ENCODE data around the gene ZNF587B. TPM values are rescaled to one million over a fixed set of nuclear protein-coding genes. Genes with fewer than 3 reads are reported as not detected.
"Not testable (repeated sequence)": the region's sequence is repeated elsewhere in the genome, so short reads cannot be mapped to it uniquely, and the experiment has no call there.

Gene ZNF587B
- total RNA-seq, 2 experiments from 2014 or later, result 14.6 to 19.3 TPM

DNA sequence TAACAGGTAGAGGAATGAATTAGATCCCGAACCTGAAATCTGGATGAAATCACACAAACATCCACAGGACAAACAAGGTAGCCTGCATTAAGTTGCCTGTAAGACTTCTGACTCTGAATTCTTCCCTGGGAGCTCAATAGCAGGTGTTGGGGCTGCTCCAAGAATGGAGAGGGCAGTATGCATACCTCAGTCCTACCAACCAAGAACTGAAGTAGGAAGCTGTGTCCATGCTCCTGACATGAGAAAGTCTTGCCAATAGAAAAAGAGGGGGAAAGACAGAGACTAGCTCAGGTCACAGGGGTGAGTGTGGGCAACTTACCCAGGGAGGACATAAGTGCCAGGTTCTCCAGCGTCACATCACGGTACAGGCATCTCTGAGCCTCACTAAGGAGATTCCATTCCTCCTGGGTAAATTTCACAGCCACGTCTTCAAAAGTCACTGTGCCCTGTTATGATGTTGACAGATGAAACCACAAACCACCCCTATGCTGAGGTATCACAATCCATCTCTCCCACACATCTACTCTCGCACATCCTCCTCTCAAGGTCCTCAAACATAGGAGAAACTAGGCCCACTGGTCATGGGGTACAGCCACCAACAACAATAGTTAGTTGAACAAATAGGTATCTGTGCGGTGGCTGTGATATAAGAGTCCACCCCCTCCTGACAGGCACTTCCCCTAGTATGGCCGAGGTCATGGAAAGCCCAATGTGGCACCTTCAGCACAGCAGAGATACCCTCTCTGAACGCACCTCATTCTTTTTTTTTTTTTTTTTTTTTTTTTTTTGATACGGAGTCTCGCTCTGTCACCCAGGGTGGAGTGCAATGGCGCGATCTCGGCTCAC is 16.9 kb upstream of the ZNF587B start:
- CTCF ChIA-PET; ATAC-seq; H3K9me3 Mint-ChIP-seq (ENCODE audit: low read depth); H3K27me3 Mint-ChIP-seq; DNase-seq: not testable (repeated sequence)
- Mint-ChIP-seq H3K4me1 (peaks cover 35% of the 10 kb centered on the region), H3K36me3 (peaks cover 36% of the 10 kb centered on the region), H3K4me3 (peak overlapping the region; percentile 90), H3K27ac (peak overlapping the region; percentile 56)

DNA sequence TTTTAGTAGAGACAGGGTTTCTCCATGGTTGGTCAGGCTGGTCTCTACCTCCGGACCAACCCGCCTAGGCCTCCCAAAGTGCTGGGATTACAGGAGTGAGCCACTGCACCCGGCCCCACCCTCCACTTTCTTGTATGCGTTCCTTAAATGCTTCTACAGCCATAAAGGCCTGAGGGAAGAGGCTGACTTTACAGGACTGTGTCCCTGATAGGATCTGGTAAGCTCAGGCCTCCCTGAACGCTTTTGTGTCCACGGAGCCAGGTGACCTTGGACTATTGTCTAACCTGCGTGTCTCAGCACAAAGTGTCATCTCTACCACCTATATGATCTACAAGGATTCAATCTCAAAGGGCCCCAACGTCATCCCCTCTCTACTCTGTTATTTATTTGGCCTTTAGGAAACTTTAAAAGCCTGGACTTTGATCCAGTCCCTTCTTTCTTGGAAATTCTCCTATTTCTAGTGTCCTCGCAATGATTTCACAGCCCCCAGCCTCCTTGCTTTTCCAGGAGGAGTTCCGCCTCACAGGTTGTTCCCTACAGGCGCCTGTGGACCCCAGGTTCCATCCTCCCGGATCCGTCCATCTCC is 16.1 kb upstream of the ZNF587B start:
- Mint-ChIP-seq H3K36me3 (peaks cover 30% of the 10 kb centered on the region), H3K4me3 (peak overlapping the region; percentile 90), H3K4me1 (peaks cover 38% of the 10 kb centered on the region), H3K27ac (peak overlapping the region; percentile 88), H3K9me3 (ENCODE audit: low read depth) (no peaks in the 10 kb centered on the region), H3K27me3 (no peaks in the 10 kb centered on the region)
- ATAC-seq, result no peak
- CTCF ChIA-PET, result no interaction called here
- DNase-seq, result no peak

DNA sequence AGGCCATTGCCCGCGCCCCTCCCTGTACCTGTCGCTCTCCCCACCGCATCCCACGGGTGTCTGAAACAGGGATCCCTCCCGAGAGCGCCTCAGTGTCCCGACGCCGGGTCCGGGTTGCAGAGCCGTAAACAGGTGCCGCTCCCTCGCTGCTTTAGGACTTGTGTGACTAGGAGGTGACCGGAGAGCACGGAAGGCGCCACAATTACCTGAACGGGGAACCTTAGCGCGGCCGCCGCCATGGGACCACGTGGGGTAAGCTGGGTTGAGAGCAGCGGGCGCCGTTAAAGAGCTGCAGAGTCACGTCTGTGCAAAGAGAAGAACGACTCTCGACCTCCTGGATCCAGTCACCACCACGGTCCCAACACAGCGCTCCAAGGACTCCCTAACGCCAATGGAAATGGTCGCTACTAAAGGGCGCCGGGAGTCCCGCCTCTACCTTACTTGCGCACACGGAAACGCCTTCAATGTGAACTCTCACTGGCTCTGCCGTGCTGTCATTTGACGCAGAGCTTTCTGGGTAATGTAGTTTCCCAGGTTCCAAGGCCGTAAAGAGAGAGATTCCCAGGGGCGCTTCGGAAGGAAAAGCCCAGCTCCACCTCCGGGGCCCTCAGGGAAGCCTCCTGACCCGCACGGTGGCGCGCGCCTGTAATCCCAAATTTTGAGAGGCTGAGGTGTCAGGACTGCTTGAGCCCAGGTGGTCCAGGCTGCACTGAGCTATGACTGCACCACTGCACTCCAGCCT is 15.4 kb upstream of the ZNF587B start, which contains the start of gene ZNF552:
Gene ZNF552, minus strand, starts transcription at position 409 of the 742 bp plus-strand sequence. Its CDS starts 170 bp downstream, at position 239.
- H3K4me3 Mint-ChIP-seq, result peak within 1 kb of the TSS; percentile 90
- no peaks in the 10 kb centered on the region for H3K27me3 Mint-ChIP-seq
- peak; percentile 85 for ATAC-seq
- DNase-seq, result peak; percentile 87
- H3K9me3 Mint-ChIP-seq (ENCODE audit: low read depth), result no peaks in the 10 kb centered on the region
- CTCF ChIA-PET, result interaction anchor here (1.2 kb wide), 1 partner anchor 133 kb away, joined by 3 read pairs; the partner anchor contains the start of gene ZNF551
- peak within 1 kb of the TSS; percentile 88 for H3K27ac Mint-ChIP-seq
- H3K36me3 Mint-ChIP-seq, result peaks cover 24% of the 10 kb centered on the region
- H3K4me1 Mint-ChIP-seq, result peaks cover 40% of the 10 kb centered on the region

DNA sequence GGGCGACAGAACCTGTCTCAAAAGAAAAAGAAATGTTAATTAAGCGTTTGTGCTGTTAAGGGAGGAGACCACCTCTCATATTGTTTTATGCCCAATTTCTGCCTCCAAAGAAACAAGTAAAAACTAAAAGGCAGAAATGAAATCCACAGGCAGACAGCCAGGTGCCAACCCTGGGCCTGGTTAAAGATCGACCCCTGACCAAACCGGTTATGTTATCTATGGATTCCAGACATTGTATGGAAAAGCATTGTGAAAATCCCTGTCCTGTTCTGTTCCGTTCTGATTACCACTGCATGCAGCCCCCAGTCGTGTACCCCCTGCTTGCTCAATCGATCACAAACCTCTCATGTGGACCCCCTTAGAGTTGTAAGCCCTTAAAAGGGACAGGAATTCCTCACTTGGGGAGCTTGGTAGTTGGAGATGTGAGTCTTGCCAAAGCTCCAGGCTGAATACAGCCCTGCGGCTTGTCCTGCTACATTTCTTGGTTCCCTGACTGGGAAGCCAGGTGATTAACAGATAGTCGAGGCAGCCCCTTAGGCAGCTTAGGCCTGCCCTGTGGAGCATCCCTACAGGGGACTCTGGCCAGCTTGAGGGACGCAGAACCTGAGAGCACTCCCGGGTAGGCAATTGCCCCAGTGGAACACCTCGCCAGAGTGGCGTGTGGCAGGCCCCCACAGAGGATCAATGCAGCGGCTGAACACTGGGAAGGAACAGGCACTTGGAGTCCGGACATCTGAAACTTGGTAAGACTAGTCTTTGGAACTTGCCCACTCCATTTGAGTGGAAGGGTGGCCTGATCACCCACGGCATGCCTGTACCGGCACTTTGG is 14.6 kb upstream of the ZNF587B start:
- Mint-ChIP-seq H3K4me3 (peak overlapping the region; percentile 90), H3K4me1 (peaks cover 47% of the 10 kb centered on the region), H3K9me3 (ENCODE audit: low read depth) (no peaks in the 10 kb centered on the region), H3K36me3 (peaks cover 17% of the 10 kb centered on the region), H3K27ac (peak overlapping the region; percentile 88), H3K27me3 (no peaks in the 10 kb centered on the region)
- CTCF ChIA-PET, result interaction anchor here (1.2 kb wide), 1 partner anchor 134 kb away, joined by 3 read pairs; the partner anchor contains the start of gene ZNF551
- DNase-seq (no peak), ATAC-seq (no peak)

DNA sequence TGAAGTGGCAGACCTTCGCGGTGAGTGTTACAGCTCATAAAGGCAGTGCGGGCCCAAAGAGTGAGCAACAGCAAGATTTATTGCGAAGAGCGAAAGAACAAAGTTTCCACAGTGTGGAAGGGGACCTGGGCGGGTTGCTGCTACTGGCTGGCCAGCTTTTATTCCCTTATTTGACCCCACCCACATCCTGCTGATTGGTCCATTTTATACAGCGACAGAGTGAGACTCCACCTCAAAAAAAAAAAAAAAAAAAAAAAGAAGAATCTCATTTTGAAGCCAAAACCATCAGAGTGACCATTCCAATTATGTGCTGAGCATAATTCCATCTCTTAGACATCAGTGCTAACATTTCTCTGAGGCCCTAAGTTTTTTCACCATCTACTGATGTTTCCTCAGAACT is 13.4 kb upstream of the ZNF587B start:
- Mint-ChIP-seq H3K36me3 (peaks cover 14% of the 10 kb centered on the region), H3K4me1 (peaks cover 56% of the 10 kb centered on the region), H3K27me3 (no peaks in the 10 kb centered on the region), H3K27ac (no peak overlapping the region), H3K9me3 (ENCODE audit: low read depth) (no peaks in the 10 kb centered on the region), H3K4me3 (no peak overlapping the region)
- DNase-seq (no peak), ATAC-seq (no peak)
- CTCF ChIA-PET, result interaction anchor here (0.7 kb wide), 1 partner anchor 53 kb away, joined by 4 read pairs; no protein-coding TSS in a partner anchor

DNA sequence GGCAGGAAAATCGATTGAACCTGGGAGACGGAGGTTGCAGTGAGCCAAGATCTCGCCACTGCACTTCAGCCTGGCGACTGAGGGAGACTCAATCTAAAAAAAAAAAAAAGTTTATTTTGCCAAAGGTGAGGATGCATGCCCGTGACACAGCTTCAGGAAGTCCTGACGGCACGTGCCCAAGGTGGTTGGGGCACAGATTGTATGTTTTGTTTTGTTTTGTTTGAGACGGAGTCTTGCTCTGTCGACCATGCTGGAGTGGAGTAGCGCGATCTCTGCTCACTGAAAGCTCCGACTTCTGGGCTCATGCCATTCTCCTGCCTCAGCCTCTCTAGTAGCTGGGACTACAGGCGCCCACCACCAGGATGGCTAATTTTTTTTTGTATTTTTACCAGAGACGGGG is 12.1 kb upstream of the ZNF587B start:
- H3K9me3 Mint-ChIP-seq (ENCODE audit: low read depth), result no peaks in the 10 kb centered on the region
- H3K27ac Mint-ChIP-seq, result no peak overlapping the region
- no peak overlapping the region for H3K4me3 Mint-ChIP-seq
- H3K36me3 Mint-ChIP-seq, result peaks cover 15% of the 10 kb centered on the region
- CTCF ChIA-PET, result no interaction called here
- H3K4me1 Mint-ChIP-seq, result peaks cover 56% of the 10 kb centered on the region
- H3K27me3 Mint-ChIP-seq, result no peaks in the 10 kb centered on the region
- no peak for ATAC-seq
- DNase-seq, result no peak

DNA sequence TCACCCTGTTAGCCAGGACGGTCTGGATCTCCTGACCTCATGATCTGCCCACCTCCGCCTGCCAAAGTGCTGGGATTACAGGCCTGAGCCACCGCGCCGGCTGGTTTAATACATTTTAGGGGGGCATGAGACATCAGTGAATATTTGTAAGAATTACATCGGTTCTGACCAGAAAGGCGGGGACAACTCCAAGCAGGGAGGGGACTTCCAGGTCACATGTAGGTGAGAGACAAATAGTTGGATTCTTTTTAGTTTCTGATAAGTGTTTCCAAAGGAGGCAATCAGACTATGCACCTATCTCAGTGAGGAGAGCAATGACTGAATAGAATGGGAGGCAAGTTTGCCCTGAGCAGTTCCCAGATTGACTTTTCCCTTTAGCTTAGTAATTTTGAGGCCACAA is 11.7 kb upstream of the ZNF587B start:
- DNase-seq (no peak), ATAC-seq (no peak)
- H3K36me3 Mint-ChIP-seq, result peaks cover 17% of the 10 kb centered on the region
- peak overlapping the region; percentile 94 for H3K4me3 Mint-ChIP-seq
- H3K27me3 Mint-ChIP-seq, result no peaks in the 10 kb centered on the region
- H3K9me3 Mint-ChIP-seq (ENCODE audit: low read depth), result no peaks in the 10 kb centered on the region
- CTCF ChIA-PET, result interaction anchor here (0.7 to 1.6 kb wide), 4 partner anchors 22 to 341 kb away, joined by 3 to 4 read pairs (median 3); partner anchors contain the start of genes ZNF551 and ZNF772
- peaks cover 54% of the 10 kb centered on the region for H3K4me1 Mint-ChIP-seq
- peak overlapping the region; percentile 93 for H3K27ac Mint-ChIP-seq

DNA sequence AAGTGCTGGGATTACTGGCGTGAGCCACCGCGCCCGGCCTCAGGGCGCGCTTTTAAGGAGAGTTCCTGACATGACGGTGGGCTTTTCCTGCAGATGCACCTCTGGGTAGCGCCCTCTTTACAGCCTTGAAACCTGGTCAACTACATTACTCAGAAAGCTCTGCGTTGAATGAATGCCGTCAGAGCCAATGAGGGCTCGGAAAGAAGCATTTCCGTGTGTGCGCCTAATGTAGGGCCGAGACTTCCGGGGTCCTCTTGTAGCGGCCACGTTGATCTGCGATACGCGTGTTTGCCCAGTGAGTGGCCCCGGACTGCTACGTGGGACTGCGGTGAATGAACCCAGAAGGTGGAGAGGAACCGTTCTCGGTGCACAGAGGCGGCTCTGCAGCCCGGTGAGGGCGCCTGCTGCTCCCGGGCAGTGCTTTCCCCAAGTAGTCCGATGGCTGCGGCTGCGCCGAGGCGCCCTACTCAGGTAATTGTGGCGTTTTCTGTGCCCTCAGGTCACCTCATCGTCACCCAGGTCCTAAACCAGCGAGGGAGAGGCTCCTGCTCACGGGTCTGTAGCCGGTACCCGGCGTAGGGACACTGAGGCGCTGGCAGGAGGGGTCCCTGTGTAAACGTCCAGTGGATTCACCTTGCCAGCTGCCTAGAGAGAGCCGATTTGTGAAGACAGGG is 10.5 kb upstream of the ZNF587B start:
- ATAC-seq (peak; percentile 92), DNase-seq (peak; percentile 90)
- Mint-ChIP-seq H3K27ac (peak overlapping the region; percentile 93), H3K36me3 (peaks cover 25% of the 10 kb centered on the region), H3K4me3 (peak overlapping the region; percentile 94), H3K9me3 (ENCODE audit: low read depth) (no peaks in the 10 kb centered on the region), H3K27me3 (no peaks in the 10 kb centered on the region), H3K4me1 (peaks cover 54% of the 10 kb centered on the region)
- CTCF ChIA-PET, result interaction anchor here (0.5 to 1.6 kb wide), 5 partner anchors 8 to 413 kb away, joined by 3 to 5 read pairs (median 4); partner anchors contain the start of genes ZNF417, ZNF551 and ZNF772

DNA sequence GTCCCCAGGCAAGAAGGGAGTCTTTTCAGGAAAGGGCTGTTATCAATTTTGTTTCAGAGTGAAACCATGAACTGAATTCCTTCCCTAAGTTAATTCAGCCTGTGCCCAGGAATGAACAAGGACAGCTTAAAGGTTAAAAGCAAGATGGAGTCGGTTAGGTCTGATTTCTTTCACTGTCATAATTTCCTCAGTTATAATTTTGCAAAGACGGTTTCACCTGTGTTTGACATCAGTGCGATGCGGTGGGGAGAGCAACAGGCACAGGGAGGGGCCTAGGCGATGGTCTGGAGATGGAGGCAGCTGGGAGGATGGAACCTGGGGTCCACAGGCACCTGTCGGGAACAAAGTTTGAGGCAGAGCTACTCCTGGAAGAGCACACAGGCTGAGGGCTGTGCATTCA is 9.5 kb upstream of the ZNF587B start:
- H3K4me3 Mint-ChIP-seq, result peak overlapping the region; percentile 94
- CTCF ChIA-PET, result interaction anchor here (0.9 kb wide), 1 partner anchor 9 kb away, joined by 4 read pairs; no protein-coding TSS in a partner anchor
- H3K36me3 Mint-ChIP-seq, result peaks cover 30% of the 10 kb centered on the region
- peaks cover 46% of the 10 kb centered on the region for H3K4me1 Mint-ChIP-seq
- H3K27me3 Mint-ChIP-seq, result no peaks in the 10 kb centered on the region
- no peak for ATAC-seq
- H3K27ac Mint-ChIP-seq, result peak overlapping the region; percentile 93
- DNase-seq, result no peak
- H3K9me3 Mint-ChIP-seq (ENCODE audit: low read depth), result no peaks in the 10 kb centered on the region

DNA sequence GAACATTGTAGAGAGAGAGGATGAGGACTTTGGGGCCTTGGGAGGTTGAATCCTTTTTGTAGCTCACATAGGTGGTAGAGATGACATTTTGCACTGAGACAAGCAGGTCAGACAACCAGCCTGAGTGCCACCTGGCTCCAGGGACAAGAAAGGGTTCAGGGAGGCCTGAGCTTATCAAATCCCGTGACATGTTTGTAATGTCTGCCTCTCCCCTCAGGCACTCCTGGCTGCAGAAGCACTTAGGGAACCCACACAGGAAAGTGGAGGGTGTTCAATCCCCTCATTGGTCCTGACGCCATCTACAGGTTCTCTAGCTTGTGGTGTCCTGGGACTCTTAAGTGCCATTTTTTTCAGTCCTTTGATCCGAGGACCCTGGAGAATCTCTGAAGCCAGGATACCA is 9.0 kb upstream of the ZNF587B start:
- H3K4me3 Mint-ChIP-seq; DNase-seq; H3K9me3 Mint-ChIP-seq (ENCODE audit: low read depth); CTCF ChIA-PET; ATAC-seq; H3K27me3 Mint-ChIP-seq: not testable (repeated sequence)
- Mint-ChIP-seq H3K4me1 (peaks cover 46% of the 10 kb centered on the region), H3K27ac (peak overlapping the region; percentile 93), H3K36me3 (peaks cover 35% of the 10 kb centered on the region)

DNA sequence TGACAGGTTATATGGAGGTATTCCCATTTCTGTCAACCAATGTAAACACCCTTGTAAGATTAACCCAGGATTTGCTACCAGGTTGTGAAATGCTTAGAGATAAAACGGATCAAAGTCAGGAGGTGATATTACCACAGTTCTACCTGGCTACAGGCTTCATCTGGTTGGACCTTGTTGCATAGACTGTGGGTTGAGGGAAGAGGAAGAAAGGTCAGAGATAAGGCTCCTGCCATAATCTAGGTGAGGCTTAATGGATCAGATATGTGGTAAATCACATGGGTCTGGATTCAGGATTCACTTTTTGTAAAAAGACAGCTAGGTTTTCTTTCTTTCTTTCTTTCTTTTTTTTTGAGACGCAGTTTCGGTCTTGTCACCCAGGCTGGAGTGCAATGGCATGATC is 8.6 kb upstream of the ZNF587B start:
- H3K4me3 Mint-ChIP-seq; H3K27me3 Mint-ChIP-seq; DNase-seq; H3K9me3 Mint-ChIP-seq (ENCODE audit: low read depth); CTCF ChIA-PET; H3K27ac Mint-ChIP-seq; ATAC-seq: not testable (repeated sequence)
- peaks cover 43% of the 10 kb centered on the region for H3K4me1 Mint-ChIP-seq
- H3K36me3 Mint-ChIP-seq, result peaks cover 39% of the 10 kb centered on the region

DNA sequence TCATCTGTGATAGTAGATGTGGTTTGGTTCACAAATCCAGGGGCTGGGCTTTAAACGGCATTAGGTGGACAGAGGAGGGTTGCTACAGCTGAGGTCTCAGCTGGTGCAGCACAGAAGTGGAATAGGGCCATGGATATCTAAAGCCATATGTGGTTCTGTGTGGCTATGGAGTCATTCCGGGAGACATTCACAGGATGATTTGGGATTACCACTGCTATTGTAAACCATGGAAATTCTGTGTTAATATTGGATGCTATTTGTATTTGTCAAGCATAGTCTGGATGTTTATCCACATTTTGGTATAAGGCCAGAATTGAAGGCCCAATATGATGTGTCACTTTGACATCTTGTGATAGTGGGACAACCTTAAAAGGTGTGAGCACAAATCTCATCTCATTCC is 6.9 kb upstream of the ZNF587B start:
- CTCF ChIA-PET; DNase-seq; H3K9me3 Mint-ChIP-seq (ENCODE audit: low read depth); H3K4me3 Mint-ChIP-seq; ATAC-seq; H3K27me3 Mint-ChIP-seq: not testable (repeated sequence)
- peaks cover 49% of the 10 kb centered on the region for H3K36me3 Mint-ChIP-seq
- peaks cover 44% of the 10 kb centered on the region for H3K4me1 Mint-ChIP-seq
- peak overlapping the region; percentile 41 for H3K27ac Mint-ChIP-seq
